Sigmoid colon (tissue), 4 donors: ENCODE measurements around the gene ERI3.

Experiments used
- CTCF ChIP-seq, 4 experiments: fragments of 450-650 bp in 3 of 4; fragments of 200-600 bp in 1 of 4; IDR thresholded peaks; one replicate each; pipeline ENCODE4 v1.5.1; 2016 to 2019; ENCODE audit warnings: antibody characterized with exemption in 4 of 4, mild to moderate bottlenecking in 3 of 4, moderate library complexity in 2 of 4
- EP300 ChIP-seq, 4 donors: sonication (generic); formaldehyde crosslinking; IDR thresholded peaks; one replicate each; pipeline ENCODE4 v1.6.1; 2017; ENCODE audit warnings: antibody characterized with exemption in 4 of 4
- POLR2A ChIP-seq, 2 donors: fragments of 450-650 bp; IDR thresholded peaks; one replicate each; pipeline ENCODE4 v1.6.1; 2016; ENCODE audit warnings: antibody characterized with exemption in 2 of 2, mild to moderate bottlenecking in 2 of 2, moderate library complexity in 2 of 2
- POLR2AphosphoS5 ChIP-seq, 4 donors: sonication (generic); formaldehyde crosslinking; IDR thresholded peaks; one replicate each; pipeline ENCODE4 v1.6.1; 2017; ENCODE audit warnings: antibody characterized with exemption in 4 of 4

DNA sequence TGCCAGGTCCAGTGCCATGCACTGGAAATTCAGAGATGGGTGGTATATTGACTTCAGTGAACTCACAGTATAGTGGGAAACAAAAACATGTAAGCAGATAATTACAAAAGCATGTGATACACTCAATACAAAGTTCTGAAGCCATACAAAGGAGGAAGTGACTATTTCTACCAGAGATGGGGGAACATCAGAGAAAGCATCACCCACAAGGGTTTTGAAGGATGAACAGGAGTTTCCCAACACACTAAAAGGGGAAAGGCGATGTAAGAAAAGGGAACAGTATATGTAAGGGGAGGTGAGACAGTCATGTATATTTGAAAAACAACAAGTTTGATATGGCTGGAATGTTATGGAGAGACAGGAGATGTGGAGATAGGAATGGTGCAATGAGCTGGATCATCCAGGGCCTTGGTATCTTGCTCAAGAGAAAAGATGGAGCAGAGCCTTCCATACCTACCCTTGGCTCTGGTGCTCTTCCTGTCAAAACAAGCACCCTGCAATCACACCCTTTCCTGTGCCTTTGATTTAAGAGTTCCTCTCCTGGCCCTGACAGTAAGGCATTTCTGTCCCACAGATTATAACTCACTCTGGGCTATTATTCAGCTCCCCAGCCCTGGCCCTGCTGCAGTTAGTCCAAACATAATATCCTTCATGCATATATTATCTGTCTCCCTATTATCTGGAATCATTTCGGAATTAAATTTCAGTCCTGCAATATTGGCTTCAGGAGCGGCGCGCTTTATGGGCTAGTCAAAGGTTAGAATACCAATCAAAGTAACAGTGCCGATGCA is 81.3 kb downstream of the ERI3 start:
- no peak for TF ChIP-seq CTCF (IDR thresholded peaks at IDR 0.05)
- TF ChIP-seq POLR2AphosphoS5 (IDR thresholded peaks at IDR 0.05), result no peak
- TF ChIP-seq EP300 (IDR thresholded peaks at IDR 0.05), result no peak
- TF ChIP-seq POLR2A (IDR thresholded peaks at IDR 0.05), result no peak
